Right lobe of liver (tissue), 6 donors: ENCODE data around the gene GDPD5. TPM values are rescaled to one million over a fixed set of nuclear protein-coding genes. Genes with fewer than 3 reads are reported as not detected.
A peak's percentile ranks its signal among the peaks of the same experiment; 100 is the strongest.

Source experiments
- ATAC-seq, 4 donors: fragments of 200-7000 bp; cut with Tn5 transposase; one replicate each; pipeline ENCODE4 v1.9.1; 2020; ENCODE audit warnings: mild to moderate bottlenecking in 4 of 4, moderate library complexity in 4 of 4
- DNase-seq, 3 donors: peaks; one replicate each; pipeline ENCODE4 v3.0.0-alpha.2; 2020
- H3K27ac ChIP-seq, 3 donors: fragments of 200-600 bp; one replicate each; pipeline ENCODE4 v1.8.0; 2022
- H3K27me3 ChIP-seq, 2 donors: fragments of 200-600 bp; one replicate each; pipeline ENCODE4 v1.8.0; 2022
- H3K36me3 ChIP-seq, 4 donors: fragments of 200-600 bp; sonication (generic) in 1 of 4; one replicate each; pipeline versions ENCODE4 v1.5.1 to v1.8.0; 2017 to 2022; ENCODE audit warnings: control low read depth in 1 of 4
- H3K4me1 ChIP-seq, 4 donors: fragments of 200-600 bp; sonication (generic) in 1 of 4; one replicate each; pipeline versions ENCODE4 v1.5.1 to v1.8.0; 2017 to 2022; ENCODE audit warnings: control low read depth in 1 of 4
- H3K4me3 ChIP-seq, 3 donors: fragments of 200-600 bp; one replicate each; pipeline ENCODE4 v1.8.0; 2022
- H3K9me3 ChIP-seq, 4 donors: fragments of 200-600 bp; sonication (generic) in 1 of 4; one replicate each; pipeline versions ENCODE4 v1.5.1 to v1.8.0; 2017 to 2022; ENCODE audit warnings: control low read depth in 1 of 4
- POLR2A ChIP-seq: fragments of 450-650 bp; IDR thresholded peaks from one replicate; pipeline ENCODE4 v1.6.1; 2017; ENCODE audit warnings: antibody characterized with exemption, mild to moderate bottlenecking
- WGBS: methylation state at CpG from one replicate; pipeline ENCODE4 v1.1.6; 2018; ENCODE audit warnings: low coverage, low lambda C conversion rate; ENCODE audit not compliant: insufficient coverage; ENCODE audit errors: missing lambda C conversion rate; 5-methylcytosine and 5-hydroxymethylcytosine counted together
- intact Hi-C, 2 donors: fragments of 100-400 bp; cut with DNase I; formaldehyde crosslinking; loops; one replicate each; pipeline versions ENCODE4 v1.11.2 to v1.14.1; 2022
- total RNA-seq, 6 experiments: library from RNA; depleted of rRNA in 2 of 6; stranded (reverse); fragments of >200 nt in 2 of 6; fragmentation: NEBNext Ultra II Directional in 3 of 6; extraction: Animal tissue kit (Norgen Biotek cat#: 25700) in 3 of 6; gene quantifications; one replicate each; pipeline versions ENCODE4 v1.1.0 to v1.2.4, GENCODE V29; 2016 to 2023
- TF ChIP-seq, protein P1 (sequence below), 4 donors: fragments of 200-600 bp in 3 of 4; fragments of 450-650 bp in 1 of 4; IDR thresholded peaks; one replicate each; pipeline versions ENCODE4 v1.5.1 to v1.8.0; 2016 to 2022; ENCODE audit warnings: antibody characterized with exemption in 4 of 4, mild to moderate bottlenecking in 2 of 4
- donor health status: DM: no; HTN: yes; CAD: no.
- donor health status: DM: no; HTN: no; CAD: no.
- donor health status: DM: no; HTN: no; CAD: no.
- donor health status: DM: no; HTN: yes; CAD: no.
- donor health status: DM: no; HTN: yes; CAD: no.

The GDPD5 gene
- total RNA-seq, 6 experiments from 2014 or later: 2.0 to 10.7 (median 4.1) TPM

DNA sequence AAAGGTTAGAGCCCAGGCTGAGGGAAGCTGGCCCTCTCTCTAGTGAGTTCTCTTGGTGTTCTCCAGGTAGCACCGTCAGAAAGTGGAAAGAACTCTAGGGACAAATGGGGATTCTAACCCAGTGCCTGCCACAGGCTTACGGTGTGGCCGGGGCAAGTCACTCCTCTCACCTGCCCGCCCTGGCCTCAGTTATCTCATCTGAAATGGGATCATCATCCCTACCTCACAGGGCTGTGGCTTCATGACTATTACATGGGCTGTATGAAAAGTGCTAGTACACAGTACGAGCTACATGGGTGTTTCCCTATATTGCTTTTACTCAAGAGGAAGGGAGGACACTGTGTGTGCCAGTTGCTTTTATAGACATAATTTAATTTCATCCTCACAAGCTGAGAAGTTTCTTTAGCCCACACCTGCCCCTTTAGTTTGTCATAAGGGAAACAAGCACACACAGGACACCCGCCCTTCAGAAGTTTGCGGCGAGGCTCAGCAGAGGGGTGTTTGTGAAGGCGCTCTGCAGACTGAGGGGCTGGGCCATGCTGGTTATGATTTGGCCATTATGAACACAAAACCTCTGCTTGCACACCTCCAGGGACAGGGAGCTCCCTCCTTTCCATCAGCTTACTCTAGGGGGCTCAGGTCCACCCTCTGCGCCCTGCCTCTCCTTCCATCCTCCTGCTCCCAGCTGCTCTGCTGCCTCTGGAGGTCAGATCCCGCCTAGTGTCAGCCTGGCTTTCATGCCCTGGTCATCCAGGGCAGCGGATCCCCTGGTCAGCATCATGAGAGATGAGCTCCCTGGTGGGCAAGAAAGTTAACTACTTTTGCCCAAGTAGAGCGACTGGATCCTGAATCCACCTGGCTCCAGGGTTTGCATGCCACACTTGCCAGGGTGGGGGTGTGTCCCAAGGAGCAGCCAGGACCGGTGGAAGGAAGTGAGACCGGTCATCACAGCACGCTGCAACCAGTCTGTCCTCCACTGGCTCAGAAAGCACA lies 93.9 kb downstream of the GDPD5 start:
- no peak for TF ChIP-seq POLR2A
- TF ChIP-seq, protein P1, sequence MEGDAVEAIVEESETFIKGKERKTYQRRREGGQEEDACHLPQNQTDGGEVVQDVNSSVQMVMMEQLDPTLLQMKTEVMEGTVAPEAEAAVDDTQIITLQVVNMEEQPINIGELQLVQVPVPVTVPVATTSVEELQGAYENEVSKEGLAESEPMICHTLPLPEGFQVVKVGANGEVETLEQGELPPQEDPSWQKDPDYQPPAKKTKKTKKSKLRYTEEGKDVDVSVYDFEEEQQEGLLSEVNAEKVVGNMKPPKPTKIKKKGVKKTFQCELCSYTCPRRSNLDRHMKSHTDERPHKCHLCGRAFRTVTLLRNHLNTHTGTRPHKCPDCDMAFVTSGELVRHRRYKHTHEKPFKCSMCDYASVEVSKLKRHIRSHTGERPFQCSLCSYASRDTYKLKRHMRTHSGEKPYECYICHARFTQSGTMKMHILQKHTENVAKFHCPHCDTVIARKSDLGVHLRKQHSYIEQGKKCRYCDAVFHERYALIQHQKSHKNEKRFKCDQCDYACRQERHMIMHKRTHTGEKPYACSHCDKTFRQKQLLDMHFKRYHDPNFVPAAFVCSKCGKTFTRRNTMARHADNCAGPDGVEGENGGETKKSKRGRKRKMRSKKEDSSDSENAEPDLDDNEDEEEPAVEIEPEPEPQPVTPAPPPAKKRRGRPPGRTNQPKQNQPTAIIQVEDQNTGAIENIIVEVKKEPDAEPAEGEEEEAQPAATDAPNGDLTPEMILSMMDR (IDR thresholded peaks at IDR 0.05): no peak
- Histone ChIP-seq H3K27me3 (peaks cover 0 to 6% of the 10 kb centered on the region in 2 donors), H3K27ac (no peak overlapping the region), H3K36me3 (no peaks in the 10 kb centered on the region), H3K9me3 (no peaks in the 10 kb centered on the region), H3K4me3 (no peak overlapping the region), H3K4me1 (peaks cover 0 to 4% (median 0%) of the 10 kb centered on the region in 4 donors)
- ATAC-seq (no peak), DNase-seq (no peak)
- 37% methylated on average over 7 of the region's 16 CpGs for WGBS
- intact Hi-C loops: no loop called here

DNA sequence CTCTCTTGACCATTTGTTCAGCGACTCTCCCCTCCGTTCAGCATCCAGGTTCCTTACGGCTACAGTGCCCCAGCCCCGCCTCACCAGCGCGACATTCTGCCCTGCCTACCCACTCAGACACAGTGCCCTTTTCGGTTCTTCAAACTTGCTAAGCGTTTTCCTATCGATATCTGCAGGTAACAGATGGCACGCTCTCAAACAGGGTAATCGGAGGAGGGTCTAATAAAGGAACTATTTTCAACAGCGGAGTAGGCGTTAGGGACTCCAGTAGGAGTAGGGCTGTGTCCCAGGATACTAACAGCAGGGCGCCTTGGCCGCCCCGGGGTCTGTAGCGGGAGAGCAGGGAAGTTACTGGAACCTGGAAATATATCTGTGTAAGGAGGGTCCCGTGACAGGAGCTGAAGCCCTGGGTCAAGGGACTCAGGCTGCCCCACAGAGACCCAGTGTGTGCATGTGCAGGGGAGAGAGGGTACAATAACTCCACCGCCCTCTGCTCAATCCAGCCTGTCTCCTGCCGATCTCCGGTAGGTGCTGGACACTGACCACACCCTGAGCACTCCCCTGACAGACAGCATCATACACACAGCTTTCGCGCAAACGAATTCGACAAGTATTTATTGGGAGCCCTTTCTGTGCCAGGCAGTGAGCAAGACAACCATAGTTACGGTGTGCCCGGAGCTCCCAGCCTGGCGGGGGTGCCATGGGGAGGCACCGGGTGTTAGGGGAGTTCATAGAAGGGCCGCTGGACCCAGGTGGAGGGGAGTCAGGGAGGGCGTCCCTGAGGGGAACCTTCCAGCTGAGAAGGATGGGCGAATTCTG lies 94.8 kb downstream of the GDPD5 start:
- TF ChIP-seq, protein P1 (IDR thresholded peaks at IDR 0.05): no peak
- no peak for TF ChIP-seq POLR2A
- no peak for DNase-seq
- peaks cover 0 to 4% (median 0%) of the 10 kb centered on the region in 4 donors for H3K4me1 ChIP-seq
- no peak for ATAC-seq
- no peak overlapping the region for H3K27ac ChIP-seq
- 35% methylated on average over 28 of the region's 32 CpGs for WGBS
- intact Hi-C loops: no loop called here
- no peak overlapping the region for H3K4me3 ChIP-seq
- H3K9me3 ChIP-seq: no peaks in the 10 kb centered on the region
- no peaks in the 10 kb centered on the region for H3K36me3 ChIP-seq
- peaks cover 0 to 6% of the 10 kb centered on the region in 2 donors for H3K27me3 ChIP-seq

DNA sequence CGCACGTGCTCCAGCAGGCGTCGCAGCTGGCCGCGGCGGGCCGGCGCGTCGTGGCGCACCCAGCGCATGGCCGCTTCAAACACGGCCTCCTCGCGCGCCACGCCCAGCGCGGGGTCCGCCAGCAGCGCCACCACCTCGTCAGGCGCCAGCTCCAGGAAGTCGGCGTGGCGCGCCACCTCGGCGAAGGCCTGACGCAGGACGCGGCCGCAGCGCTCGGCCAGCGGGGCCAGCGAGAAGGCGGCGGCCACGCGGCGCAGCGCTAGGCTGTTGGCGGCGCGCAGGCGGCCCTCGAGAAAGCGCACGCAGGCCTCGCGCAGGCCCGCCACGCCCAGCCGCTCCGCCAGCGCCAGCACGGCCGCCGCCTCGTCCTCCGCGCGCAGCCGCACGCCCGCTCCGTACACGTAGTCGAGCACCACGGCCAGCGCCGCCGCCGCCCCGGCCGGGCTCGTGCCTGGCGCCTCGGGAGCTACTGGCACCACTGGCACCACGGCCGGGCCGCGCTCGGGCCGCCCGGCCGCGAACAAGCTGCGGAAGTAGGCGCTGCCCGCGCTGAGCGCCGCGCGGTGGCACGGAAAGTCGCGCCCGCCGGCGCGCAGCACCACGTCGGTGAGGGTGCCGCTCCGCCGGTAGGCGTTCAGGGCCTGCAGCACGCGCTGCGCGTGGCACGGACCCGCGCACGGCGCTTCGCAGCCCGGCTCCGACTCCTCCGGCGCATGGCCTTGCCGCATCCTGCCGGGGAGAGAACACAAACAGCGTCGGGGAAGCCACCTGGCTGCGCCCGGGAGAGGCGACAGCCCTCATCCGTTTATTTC lies 95.6 kb downstream of the GDPD5 start:
- WGBS: 0% methylated on average over 3 of the region's 134 CpGs
- peaks cover 0 to 6% of the 10 kb centered on the region in 2 donors for H3K27me3 ChIP-seq
- peak; percentile 7 to 44 (median 24) for ATAC-seq

More for the DNA sequence above, 95.6 kb downstream of the GDPD5 start:
- Histone ChIP-seq H3K4me1 (peaks cover 0 to 4% (median 0%) of the 10 kb centered on the region in 4 donors), H3K27ac (no peak overlapping the region), H3K4me3 (peak overlapping the region in 1 of 3 donors; percentile 29), H3K36me3 (no peaks in the 10 kb centered on the region), H3K9me3 (no peaks in the 10 kb centered on the region)
- intact Hi-C loops: no loop called here
- TF ChIP-seq, protein P1 (IDR thresholded peaks at IDR 0.05): no peak
- TF ChIP-seq POLR2A: no peak
- peak in 1 of 3 donors; percentile 56 for DNase-seq
